ENCODE data around the gene RACK1.

GRCh38 chr5:181235323-181235688 lies 8.4 kb downstream of the RACK1 start:
- TF ChIP-seq CTCF (IDR thresholded peaks at IDR 0.05) (no peak), POLR2AphosphoS5 (IDR thresholded peaks at IDR 0.05) (no peak), POLR2A (IDR thresholded peaks at IDR 0.05) (no peak)
